OCI-LY7 (cell line): ENCODE data around the gene OGT. TPM values are rescaled to one million over a fixed set of nuclear protein-coding genes. Genes with fewer than 3 reads are reported as not detected.
A peak's percentile ranks its signal among the peaks of the same experiment; 100 is the strongest.

ENCODE experiments used
- BruUV-seq: library from RNA; stranded (reverse); fragments of 400-500 nt; replicated peaks from 2 replicates; lab custom pipeline; 2021; lab: Mats Ljungman, UMichigan
- CTCF ChIA-PET: fragments of 300-600 bp; sonication (Branson Sonifier 250); formaldehyde crosslinking; loops from one replicate; lab custom pipeline; 2022; ENCODE audit warnings: antibody characterized with exemption; ENCODE audit not compliant: unreplicated experiment; lab: Charles Lee
- POLR2A ChIA-PET: fragments of 300-600 bp; sonication (Branson Sonifier 250); formaldehyde crosslinking; loops from one replicate; lab custom pipeline; 2022; ENCODE audit warnings: antibody characterized with exemption; lab: Charles Lee
- DNase-seq: peaks from one replicate; pipeline ENCODE4 v3.0.0-alpha.2; 2015; ENCODE audit warnings: low spot score
- H2AFZ ChIP-seq: fragments of 200-600 bp; sonication (generic), shearing (Covaris generic); 2 replicates; pipeline ENCODE4 v1.6.1; 2014; ENCODE audit warnings: mild to moderate bottlenecking, antibody characterized with exemption, low read length, moderate library complexity
- H3K27ac ChIP-seq: fragments of 200-600 bp; sonication (generic); 2 replicates; pipeline ENCODE4 v1.5.1; 2014; ENCODE audit warnings: mixed run types, low read depth, mild to moderate bottlenecking, moderate library complexity, low read length, inconsistent platforms; ENCODE audit not compliant: poor library complexity, severe bottlenecking
- H3K36me3 ChIP-seq: fragments of 200-600 bp; sonication (generic); 2 replicates; pipeline ENCODE4 v1.6.1; 2014; ENCODE audit warnings: mild to moderate bottlenecking, antibody characterized with exemption, low read length, moderate library complexity, mixed read lengths; ENCODE audit not compliant: insufficient read depth
- H3K4me1 ChIP-seq: fragments of 200-600 bp; sonication (generic); 2 replicates; pipeline ENCODE4 v1.5.1; 2014; ENCODE audit warnings: mild to moderate bottlenecking, low read length; ENCODE audit not compliant: insufficient read depth, poor library complexity, severe bottlenecking
- H3K4me2 ChIP-seq: fragments of 200-600 bp; sonication (generic); 2 replicates; pipeline ENCODE4 v1.6.1; 2014; ENCODE audit warnings: mild to moderate bottlenecking, low read length
- H3K4me3 ChIP-seq: fragments of 200-600 bp; sonication (generic); 2 replicates; pipeline ENCODE4 v1.5.1; 2014; ENCODE audit warnings: mild to moderate bottlenecking, low read depth, low read length; ENCODE audit not compliant: poor library complexity, severe bottlenecking
- H3K79me2 ChIP-seq: fragments of 200-600 bp; sonication (generic); 2 replicates; pipeline ENCODE4 v1.6.1; 2016; ENCODE audit warnings: low read depth, mild to moderate bottlenecking, low read length, moderate library complexity, mixed read lengths; ENCODE audit not compliant: insufficient read depth
- H3K9me2 ChIP-seq: fragments of 200-600 bp; sonication (generic); 2 replicates; pipeline ENCODE4 v1.6.1; 2016; ENCODE audit warnings: mild to moderate bottlenecking, low read length, mixed read lengths; ENCODE audit not compliant: insufficient read depth
- H3K9me3 ChIP-seq: fragments of 200-600 bp; sonication (generic); 2 replicates; pipeline ENCODE4 v1.6.1; 2014; ENCODE audit warnings: mild to moderate bottlenecking, mixed run types, low read length, mixed read lengths
- H4K20me1 ChIP-seq: fragments of 200-600 bp; sonication (generic); 2 replicates; pipeline ENCODE4 v1.6.1; 2014; ENCODE audit warnings: mild to moderate bottlenecking, antibody characterized with exemption, low read length, moderate library complexity, mixed read lengths; ENCODE audit not compliant: insufficient read depth
- CTCF ChIP-seq: fragments of 200-600 bp; sonication (generic); conservative IDR thresholded peaks from 2 replicates; pipeline ENCODE4 v1.5.1; 2014; ENCODE audit warnings: mild to moderate bottlenecking, antibody characterized with exemption, low read length, moderate library complexity, mixed read lengths
- EZH2phosphoT487 ChIP-seq: fragments of 200-600 bp; sonication (generic); IDR thresholded peaks from 2 replicates; pipeline ENCODE4 v1.6.1; 2018; ENCODE audit warnings: low read depth, borderline replicate concordance, mild to moderate bottlenecking, mixed run types, antibody characterized with exemption, low read length, moderate library complexity, mixed read lengths
- intact Hi-C: fragments of 100-400 bp; cut with micrococcal nuclease; formaldehyde crosslinking; loops from one replicate; pipeline ENCODE4 v1.10.0; 2022; ENCODE audit not compliant: unreplicated experiment
- total RNA-seq, 2 experiments: library from RNA; depleted of rRNA in 1 of 2; stranded (reverse); fragments of >200 nt in 1 of 2; shearing (Covaris generic) in 1 of 2; gene quantifications; 2 replicates each; pipeline ENCODE4 v1.2.3, GENCODE V29; 2014 to 2022

Gene OGT
- total RNA-seq, 2 experiments from 2014 or later: 185 to 291 TPM

- CTCF ChIA-PET: no interaction called here
- Histone ChIP-seq H4K20me1 (no peaks in the 10 kb centered on the region), H3K79me2 (no peaks in the 10 kb centered on the region), H3K4me1 (peaks cover 42% of the 10 kb centered on the region), H3K27ac (no peak overlapping the region), H3K9me2 (no peaks in the 10 kb centered on the region), H2AFZ (no peak overlapping the region), H3K4me3 (no peak overlapping the region), H3K4me2 (no peak overlapping the region), H3K36me3 (peaks cover 15% of the 10 kb centered on the region), H3K9me3 (peaks cover 6% of the 10 kb centered on the region; the same call in 1 of the 2 replicates)
- no peak for DNase-seq
- TF ChIP-seq CTCF: no peak
- TF ChIP-seq EZH2phosphoT487: no peak
- BruUV-seq: no TSS peak
- POLR2A ChIA-PET: no interaction called here
- intact Hi-C loops: no loop called here
Measured at GRCh38 chrX:71616672-71617529, 84.0 kb downstream of the OGT start.

GRCh38 chrX:71617742-71618141 is 84.8 kb downstream of the OGT start:
- H3K9me2 ChIP-seq: no peaks in the 10 kb centered on the region
- intact Hi-C loops: no loop called here
- POLR2A ChIA-PET: no interaction called here
- H3K36me3 ChIP-seq: peaks cover 10% of the 10 kb centered on the region
- peaks cover 6% of the 10 kb centered on the region; the same call in 1 of the 2 replicates for H3K9me3 ChIP-seq
- DNase-seq: no peak
- no peaks in the 10 kb centered on the region for H3K79me2 ChIP-seq
- no peak overlapping the region for H2AFZ ChIP-seq
- H3K4me3 ChIP-seq: no peak overlapping the region
- peaks cover 50% of the 10 kb centered on the region for H3K4me1 ChIP-seq
- CTCF ChIA-PET: no interaction called here
- peak overlapping the region; percentile 41 for H3K27ac ChIP-seq
- H4K20me1 ChIP-seq: no peaks in the 10 kb centered on the region
- H3K4me2 ChIP-seq: peak overlapping the region; percentile 58
- BruUV-seq: no TSS peak
- TF ChIP-seq EZH2phosphoT487 (no peak), CTCF (no peak)

GRCh38 chrX:71618303-71618721 is 85.4 kb downstream of the OGT start, which contains the start of gene CXCR3:
TSS of gene CXCR3 (minus strand) at chrX:71618511. CDS start at chrX:71618449, 62 bp downstream.
- Histone ChIP-seq H3K27ac (peak within 1 kb of the TSS; percentile 41), H3K9me2 (no peaks in the 10 kb centered on the region), H3K4me1 (peaks cover 56% of the 10 kb centered on the region), H3K36me3 (peaks cover 4% of the 10 kb centered on the region), H3K79me2 (no peaks in the 10 kb centered on the region), H3K4me2 (peak within 1 kb of the TSS; percentile 58), H4K20me1 (no peaks in the 10 kb centered on the region), H3K9me3 (peaks cover 6% of the 10 kb centered on the region; the same call in 1 of the 2 replicates), H2AFZ (no peak within 1 kb of the TSS), H3K4me3 (no peak within 1 kb of the TSS)
- DNase-seq: peak; percentile 59
- BruUV-seq: no TSS peak
- intact Hi-C loops: no loop called here
- ChIA-PET POLR2A (interaction anchor here (0.9 kb wide), 1 partner anchor 252 kb away, joined by 3 read pairs; the partner anchor contains the start of gene TAF1), CTCF (no interaction called here)
- no peak for TF ChIP-seq CTCF
